ENCODE results near the gene DHRS9.

DNA sequence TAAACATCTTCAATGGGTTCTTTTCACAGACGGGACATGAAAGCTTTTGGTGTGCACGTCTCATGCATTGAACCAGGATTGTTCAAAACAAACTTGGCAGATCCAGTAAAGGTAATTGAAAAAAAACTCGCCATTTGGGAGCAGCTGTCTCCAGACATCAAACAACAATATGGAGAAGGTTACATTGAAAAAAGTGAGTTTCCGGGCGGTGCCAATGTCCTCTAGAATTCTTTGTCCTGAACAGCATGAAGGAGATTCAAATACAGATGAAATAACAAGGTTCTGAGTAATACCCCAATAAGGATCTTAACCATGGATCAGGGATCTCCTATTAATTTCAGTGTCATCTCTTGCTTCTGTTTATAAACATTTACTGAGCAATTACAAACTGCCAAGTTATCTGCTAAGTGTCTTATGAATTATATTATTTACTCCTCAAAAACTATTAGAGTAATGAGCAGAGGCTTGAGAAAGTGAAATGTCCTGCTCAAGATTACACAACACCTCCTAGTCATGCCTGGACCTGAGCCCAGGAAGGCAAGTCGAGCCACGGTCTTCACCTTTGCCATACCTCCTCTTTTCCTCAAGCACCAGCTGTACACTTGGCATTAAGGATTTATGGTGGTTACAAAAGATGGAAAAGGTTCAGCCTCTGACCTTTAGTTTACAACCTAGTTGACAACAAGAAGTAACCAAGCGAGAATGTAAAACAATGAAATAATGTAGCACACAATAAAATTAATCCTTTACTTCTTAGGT is 22.6 kb downstream of the DHRS9 start:
- TF ChIP-seq, protein P1, sequence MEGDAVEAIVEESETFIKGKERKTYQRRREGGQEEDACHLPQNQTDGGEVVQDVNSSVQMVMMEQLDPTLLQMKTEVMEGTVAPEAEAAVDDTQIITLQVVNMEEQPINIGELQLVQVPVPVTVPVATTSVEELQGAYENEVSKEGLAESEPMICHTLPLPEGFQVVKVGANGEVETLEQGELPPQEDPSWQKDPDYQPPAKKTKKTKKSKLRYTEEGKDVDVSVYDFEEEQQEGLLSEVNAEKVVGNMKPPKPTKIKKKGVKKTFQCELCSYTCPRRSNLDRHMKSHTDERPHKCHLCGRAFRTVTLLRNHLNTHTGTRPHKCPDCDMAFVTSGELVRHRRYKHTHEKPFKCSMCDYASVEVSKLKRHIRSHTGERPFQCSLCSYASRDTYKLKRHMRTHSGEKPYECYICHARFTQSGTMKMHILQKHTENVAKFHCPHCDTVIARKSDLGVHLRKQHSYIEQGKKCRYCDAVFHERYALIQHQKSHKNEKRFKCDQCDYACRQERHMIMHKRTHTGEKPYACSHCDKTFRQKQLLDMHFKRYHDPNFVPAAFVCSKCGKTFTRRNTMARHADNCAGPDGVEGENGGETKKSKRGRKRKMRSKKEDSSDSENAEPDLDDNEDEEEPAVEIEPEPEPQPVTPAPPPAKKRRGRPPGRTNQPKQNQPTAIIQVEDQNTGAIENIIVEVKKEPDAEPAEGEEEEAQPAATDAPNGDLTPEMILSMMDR (IDR thresholded peaks at IDR 0.05): no peak
- no peak for TF ChIP-seq POLR2A (IDR thresholded peaks at IDR 0.05)

Measured in testis (tissue), 2 donors.